Ovary (tissue), 9 donors: ENCODE measurements around the gene RPL10. TPM values are rescaled to one million over a fixed set of nuclear protein-coding genes. Genes with fewer than 3 reads are reported as not detected.
A peak's percentile ranks its signal among the peaks of the same experiment; 100 is the strongest.

Source experiments
- DNase-seq, 5 donors: peaks; one replicate each; pipeline ENCODE4 v3.0.0-alpha.2; 2019 to 2020
- H3K27ac ChIP-seq, 2 donors: fragments of 200-600 bp; one replicate each; pipeline versions ENCODE4 v1.5.1 to v1.8.0; 2019 to 2022
- H3K27me3 ChIP-seq: fragments of 200-600 bp; one replicate; pipeline ENCODE4 v1.8.0; 2022
- H3K36me3 ChIP-seq: fragments of 200-600 bp; sonication (generic); one replicate; pipeline ENCODE4 v1.5.1; 2019
- H3K4me1 ChIP-seq: one replicate; pipeline ENCODE4 v1.8.1; 2013; ENCODE audit warnings: mild to moderate bottlenecking, moderate library complexity; ENCODE audit not compliant: insufficient read depth
- H3K4me3 ChIP-seq: fragments of 200-600 bp; sonication (generic); one replicate; pipeline ENCODE4 v1.5.1; 2017
- H3K9me3 ChIP-seq, 2 donors: fragments of 200-600 bp in 1 of 2; sonication (generic) in 1 of 2; one replicate each; pipeline versions ENCODE4 v1.5.1 to v1.8.1; 2013 to 2019; ENCODE audit warnings: mild to moderate bottlenecking in 1 of 2, moderate library complexity in 1 of 2
- EP300 ChIP-seq: sonication (generic); formaldehyde crosslinking; IDR thresholded peaks from one replicate; pipeline ENCODE4 v1.6.1; 2017; ENCODE audit warnings: antibody characterized with exemption
- POLR2A ChIP-seq: fragments of 450-650 bp; IDR thresholded peaks from one replicate; pipeline ENCODE4 v1.6.1; 2017; ENCODE audit warnings: antibody characterized with exemption, mild to moderate bottlenecking, moderate library complexity
- WGBS, 3 donors: extraction: QIAGEN DNeasy Blood & Tissue Kit in 1 of 3; methylation state at CpG; one replicate each; pipeline versions ENCODE4 v1.1.5 to v1.1.7; 2013 to 2017; 5-methylcytosine and 5-hydroxymethylcytosine counted together
- intact Hi-C, 4 donors: fragments of 100-400 bp; cut with DNase I; formaldehyde crosslinking; loops; one replicate each; pipeline versions ENCODE4 v1.11.0 to v1.15.1; 2022 to 2023
- polyA plus RNA-seq, 2 donors: library from polyadenylated mRNA; stranded (reverse); fragments of 200-250 nt in 1 of 2; fragments of 350-450 nt in 1 of 2; fragmentation: Illumina TruSeq in 1 of 2; extraction: RNeasy Lipid Tissue Mini Kit (QIAGEN cat#74804) in 1 of 2; gene quantifications; one replicate each; pipeline ENCODE4 v1.2.3, GENCODE V29; 2013 to 2014
- total RNA-seq, 7 donors: library from RNA; depleted of rRNA in 2 of 7; stranded (reverse); fragments of >200 nt in 2 of 7; fragmentation: NEBNext Ultra II Directional in 3 of 7; extraction: Animal tissue kit (Norgen Biotek cat#: 25700) in 3 of 7; gene quantifications; one replicate each; pipeline versions ENCODE4 v1.1.0 to v1.2.4, GENCODE V29; 2016 to 2023
- TF ChIP-seq, protein P1 (sequence below), 3 donors: fragments of 450-650 bp in 2 of 3; fragments of 200-600 bp in 1 of 3; IDR thresholded peaks; one replicate each; pipeline versions ENCODE4 v1.5.1 to v1.8.0; 2016 to 2022; ENCODE audit warnings: antibody characterized with exemption in 3 of 3, mild to moderate bottlenecking in 1 of 3
- donor health status: DM: no; HTN: no; CAD: no; lungs with moderate emphysema.
- donor health status: DM: no; HTN: no; CAD: no.
- donor health status: Bipolar disorder and iron deficiency.
- donor health status: DM: yes; HTN: yes; CAD: no.
- donor health status: DM: no; HTN: no; CAD: no.
- donor health status: DM: yes; HTN: yes; CAD: no.

RPL10 gene
- total and polyA plus RNA-seq, 9 donors = 4,233 to 12,949 (median 7,126) TPM

- Histone ChIP-seq H3K27ac (peak within 1 kb of the TSS; percentile 60 to 64), H3K4me3 (peak within 1 kb of the TSS; percentile 47), H3K4me1 (no peaks in the 10 kb centered on the region), H3K9me3 (no peaks in the 10 kb centered on the region), H3K36me3 (no peaks in the 10 kb centered on the region), H3K27me3 (no peaks in the 10 kb centered on the region)
- intact Hi-C loops = no loop called here
- WGBS, 3 donors = 27 to 36% (median 32%) methylated on average over 45 to 94 of the region's 94 CpGs
- TF ChIP-seq POLR2A = peak; percentile 50
- TF ChIP-seq, protein P1, sequence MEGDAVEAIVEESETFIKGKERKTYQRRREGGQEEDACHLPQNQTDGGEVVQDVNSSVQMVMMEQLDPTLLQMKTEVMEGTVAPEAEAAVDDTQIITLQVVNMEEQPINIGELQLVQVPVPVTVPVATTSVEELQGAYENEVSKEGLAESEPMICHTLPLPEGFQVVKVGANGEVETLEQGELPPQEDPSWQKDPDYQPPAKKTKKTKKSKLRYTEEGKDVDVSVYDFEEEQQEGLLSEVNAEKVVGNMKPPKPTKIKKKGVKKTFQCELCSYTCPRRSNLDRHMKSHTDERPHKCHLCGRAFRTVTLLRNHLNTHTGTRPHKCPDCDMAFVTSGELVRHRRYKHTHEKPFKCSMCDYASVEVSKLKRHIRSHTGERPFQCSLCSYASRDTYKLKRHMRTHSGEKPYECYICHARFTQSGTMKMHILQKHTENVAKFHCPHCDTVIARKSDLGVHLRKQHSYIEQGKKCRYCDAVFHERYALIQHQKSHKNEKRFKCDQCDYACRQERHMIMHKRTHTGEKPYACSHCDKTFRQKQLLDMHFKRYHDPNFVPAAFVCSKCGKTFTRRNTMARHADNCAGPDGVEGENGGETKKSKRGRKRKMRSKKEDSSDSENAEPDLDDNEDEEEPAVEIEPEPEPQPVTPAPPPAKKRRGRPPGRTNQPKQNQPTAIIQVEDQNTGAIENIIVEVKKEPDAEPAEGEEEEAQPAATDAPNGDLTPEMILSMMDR (IDR thresholded peaks at IDR 0.05) = peak in 1 of 3 donors; percentile 27
- TF ChIP-seq EP300 = no peak
- peak; percentile 75 to 85 (median 80) for DNase-seq
These were observed 46.0 kb downstream of the RPL10 start, which contains the start of gene FAM50A for GRCh38 chrX:154443992-154444754. Gene FAM50A (plus strand): TSS chrX:154444141. CDS start chrX:154444236, 95 bp downstream.

DNA sequence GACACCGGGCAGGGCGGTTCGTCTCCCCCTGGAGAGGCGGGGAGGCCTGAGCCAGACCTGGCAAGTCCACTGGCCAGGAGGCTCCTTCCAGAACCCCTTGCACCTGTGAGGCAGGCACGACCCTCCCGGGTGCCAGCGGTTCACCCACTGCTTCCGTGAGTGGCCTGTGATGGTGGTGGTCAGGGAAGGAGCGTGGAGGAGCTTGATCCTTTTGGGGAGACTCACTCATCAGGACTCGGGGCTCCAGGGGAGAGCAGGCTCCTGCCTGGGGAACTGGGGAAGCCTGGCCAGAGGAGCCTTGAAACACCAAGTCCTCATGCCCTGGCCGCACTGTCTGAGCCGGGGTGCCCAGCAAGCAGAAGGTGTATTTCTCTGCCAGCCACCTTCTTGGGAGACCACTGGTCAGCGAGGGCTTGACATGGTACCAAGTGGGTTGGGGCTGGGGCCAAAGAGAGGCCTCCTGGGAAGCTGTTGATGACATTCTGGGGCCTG is 46.6 kb downstream of the RPL10 start:
- 58 to 68% (median 62%) methylated on average over 10 to 13 of the region's 13 CpGs for WGBS, 3 donors
- Histone ChIP-seq H3K27me3 (no peaks in the 10 kb centered on the region), H3K36me3 (no peaks in the 10 kb centered on the region), H3K4me3 (peak overlapping the region; percentile 47), H3K4me1 (no peaks in the 10 kb centered on the region), H3K27ac (peak overlapping the region; percentile 60 to 64), H3K9me3 (no peaks in the 10 kb centered on the region)
- no peak for TF ChIP-seq POLR2A
- no peak for TF ChIP-seq EP300
- TF ChIP-seq, protein P1 (IDR thresholded peaks at IDR 0.05) = no peak
- intact Hi-C loops = no loop called here
- DNase-seq = no peak

GRCh38 chrX:154445776-154446175 is 47.6 kb downstream of the RPL10 start:
- H3K4me3 ChIP-seq = no peak overlapping the region
- no peaks in the 10 kb centered on the region for H3K36me3 ChIP-seq
- intact Hi-C loops = no loop called here
- H3K9me3 ChIP-seq = no peaks in the 10 kb centered on the region
- H3K27ac ChIP-seq = no peak overlapping the region
- no peak for TF ChIP-seq EP300
- TF ChIP-seq, protein P1 (IDR thresholded peaks at IDR 0.05) = no peak
- no peak for TF ChIP-seq POLR2A
- no peak for DNase-seq
- H3K4me1 ChIP-seq = no peaks in the 10 kb centered on the region
- no peaks in the 10 kb centered on the region for H3K27me3 ChIP-seq
- WGBS, 3 donors = 88 to 91% (median 90%) methylated on average over 16 of the region's 16 CpGs

DNA sequence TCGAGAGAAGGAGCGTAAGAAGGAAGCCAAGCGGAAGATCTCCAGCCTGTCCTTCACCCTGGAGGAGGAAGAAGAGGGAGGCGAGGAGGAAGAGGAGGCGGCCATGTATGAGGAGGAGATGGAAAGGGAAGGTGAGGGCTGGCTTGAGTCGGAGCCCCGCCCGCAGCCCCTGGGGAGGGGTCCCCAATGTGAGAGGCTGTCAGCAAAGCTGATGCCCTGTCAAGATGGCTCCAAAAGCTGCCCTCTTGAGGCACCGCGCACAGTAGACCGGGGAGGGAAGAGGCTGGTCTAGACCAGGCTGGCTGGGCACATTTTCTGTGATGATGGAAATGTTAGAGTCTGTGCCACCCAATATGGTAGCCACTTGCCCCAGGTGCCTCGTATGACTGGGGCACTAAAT is 48.3 kb downstream of the RPL10 start:
- 85 to 91% (median 87%) methylated on average over 12 of the region's 12 CpGs for WGBS, 3 donors
- no peaks in the 10 kb centered on the region for H3K36me3 ChIP-seq
- no peak overlapping the region for H3K27ac ChIP-seq
- TF ChIP-seq POLR2A (no peak), EP300 (no peak)
- TF ChIP-seq, protein P1 (IDR thresholded peaks at IDR 0.05) = no peak
- no peak overlapping the region for H3K4me3 ChIP-seq
- H3K4me1 ChIP-seq = no peaks in the 10 kb centered on the region
- no peak for DNase-seq
- no peaks in the 10 kb centered on the region for H3K27me3 ChIP-seq
- no peaks in the 10 kb centered on the region for H3K9me3 ChIP-seq
- intact Hi-C loops = no loop called here
